NB4 (cell line): ENCODE results near the gene HP.

ENCODE experiments used
- MYC ChIP-seq: IDR thresholded peaks from 2 replicates; pipeline ENCODE4 v1.6.1; 2011; ENCODE audit warnings: low read depth, low read length
- POLR2A ChIP-seq: IDR thresholded peaks from 2 replicates; pipeline ENCODE4 v1.6.1; 2011; ENCODE audit warnings: mild to moderate bottlenecking; ENCODE audit not compliant: insufficient read length; ENCODE audit errors: extremely low read depth
- TF ChIP-seq, protein P1 (sequence below): IDR thresholded peaks from one replicate; pipeline ENCODE4 v1.5.1; 2012; ENCODE audit warnings: low read depth, low read length

DNA sequence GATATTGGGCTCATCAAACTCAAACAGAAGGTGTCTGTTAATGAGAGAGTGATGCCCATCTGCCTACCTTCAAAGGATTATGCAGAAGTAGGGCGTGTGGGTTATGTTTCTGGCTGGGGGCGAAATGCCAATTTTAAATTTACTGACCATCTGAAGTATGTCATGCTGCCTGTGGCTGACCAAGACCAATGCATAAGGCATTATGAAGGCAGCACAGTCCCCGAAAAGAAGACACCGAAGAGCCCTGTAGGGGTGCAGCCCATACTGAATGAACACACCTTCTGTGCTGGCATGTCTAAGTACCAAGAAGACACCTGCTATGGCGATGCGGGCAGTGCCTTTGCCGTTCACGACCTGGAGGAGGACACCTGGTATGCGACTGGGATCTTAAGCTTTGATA lies 6.1 kb downstream of the HP start:
- no peak for TF ChIP-seq POLR2A
- TF ChIP-seq, protein P1, sequence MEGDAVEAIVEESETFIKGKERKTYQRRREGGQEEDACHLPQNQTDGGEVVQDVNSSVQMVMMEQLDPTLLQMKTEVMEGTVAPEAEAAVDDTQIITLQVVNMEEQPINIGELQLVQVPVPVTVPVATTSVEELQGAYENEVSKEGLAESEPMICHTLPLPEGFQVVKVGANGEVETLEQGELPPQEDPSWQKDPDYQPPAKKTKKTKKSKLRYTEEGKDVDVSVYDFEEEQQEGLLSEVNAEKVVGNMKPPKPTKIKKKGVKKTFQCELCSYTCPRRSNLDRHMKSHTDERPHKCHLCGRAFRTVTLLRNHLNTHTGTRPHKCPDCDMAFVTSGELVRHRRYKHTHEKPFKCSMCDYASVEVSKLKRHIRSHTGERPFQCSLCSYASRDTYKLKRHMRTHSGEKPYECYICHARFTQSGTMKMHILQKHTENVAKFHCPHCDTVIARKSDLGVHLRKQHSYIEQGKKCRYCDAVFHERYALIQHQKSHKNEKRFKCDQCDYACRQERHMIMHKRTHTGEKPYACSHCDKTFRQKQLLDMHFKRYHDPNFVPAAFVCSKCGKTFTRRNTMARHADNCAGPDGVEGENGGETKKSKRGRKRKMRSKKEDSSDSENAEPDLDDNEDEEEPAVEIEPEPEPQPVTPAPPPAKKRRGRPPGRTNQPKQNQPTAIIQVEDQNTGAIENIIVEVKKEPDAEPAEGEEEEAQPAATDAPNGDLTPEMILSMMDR, result no peak
- TF ChIP-seq MYC, result no peak
